Heart left ventricle (tissue), 13 donors: ENCODE measurements around the gene DOCK4.

ENCODE experiments used
- POLR2A ChIP-seq, 2 donors: fragments of 450-650 bp; IDR thresholded peaks; one replicate each; pipeline ENCODE4 v1.6.1; 2017; ENCODE audit warnings: antibody characterized with exemption in 2 of 2, mild to moderate bottlenecking in 2 of 2, moderate library complexity in 2 of 2
- TF ChIP-seq, protein P1 (sequence below), 12 donors: fragments of 200-600 bp; sonication (generic) in 4 of 12; IDR thresholded peaks; one replicate each; pipeline versions ENCODE4 v1.5.0 to v1.8.0; 2018 to 2022; ENCODE audit warnings: antibody characterized with exemption in 12 of 12, mild to moderate bottlenecking in 5 of 12
- donor health status: ischemic (EF 13 %, LVEDD 7.1; RV severe dilation, severe dysfunction).
- donor health status: DM: no; HTN: yes; CAD: no.
- donor health status: DM: no; HTN: no; CAD: no.
- donor health status: ischemic (EF 25% LVEDD 6.9; RV normal size, moderate dysfunction).
- donor health status: ischemic (EF 25% LVEDD 5.7; RV mildly dilated, moderate dysfunction).
- donor health status: ischemic (EF 35%, LVEDD 5.7; RV mildly dilated, moderate dysfunction).
- donor health status: nonischemic (EF 11% LVEDD 7.7; RV severe dilation, severe dysfunction).
- donor health status: DM: yes; HTN: yes; CAD: no.
- donor health status: PGD.
- donor health status: ischemic (EF 29% LVEDD 5.4; RV normal size, mild dysfunction).
- donor health status: nonischemic (EF 23%, LVEDD 6.1; RV moderate dilation, normal function).

DNA sequence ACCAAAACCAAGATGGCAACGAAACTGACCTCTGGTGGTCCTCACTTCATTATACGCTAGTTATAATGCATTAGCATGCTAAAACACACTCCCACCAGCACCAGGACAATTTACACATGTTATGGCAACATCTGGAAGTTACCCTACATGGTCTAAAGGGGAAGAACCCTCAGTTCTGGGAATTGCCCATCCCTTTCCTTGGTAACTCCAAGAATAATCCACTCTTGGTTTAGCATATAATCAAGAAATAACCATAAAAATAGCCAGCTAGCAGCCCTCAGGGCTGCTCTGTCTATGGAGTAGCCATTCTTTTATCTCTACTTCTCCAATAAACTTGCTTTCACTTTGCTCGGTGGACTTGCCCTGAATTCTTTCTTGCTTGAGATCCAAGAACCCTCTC is 191.1 kb downstream of the DOCK4 start:
- TF ChIP-seq, protein P1, sequence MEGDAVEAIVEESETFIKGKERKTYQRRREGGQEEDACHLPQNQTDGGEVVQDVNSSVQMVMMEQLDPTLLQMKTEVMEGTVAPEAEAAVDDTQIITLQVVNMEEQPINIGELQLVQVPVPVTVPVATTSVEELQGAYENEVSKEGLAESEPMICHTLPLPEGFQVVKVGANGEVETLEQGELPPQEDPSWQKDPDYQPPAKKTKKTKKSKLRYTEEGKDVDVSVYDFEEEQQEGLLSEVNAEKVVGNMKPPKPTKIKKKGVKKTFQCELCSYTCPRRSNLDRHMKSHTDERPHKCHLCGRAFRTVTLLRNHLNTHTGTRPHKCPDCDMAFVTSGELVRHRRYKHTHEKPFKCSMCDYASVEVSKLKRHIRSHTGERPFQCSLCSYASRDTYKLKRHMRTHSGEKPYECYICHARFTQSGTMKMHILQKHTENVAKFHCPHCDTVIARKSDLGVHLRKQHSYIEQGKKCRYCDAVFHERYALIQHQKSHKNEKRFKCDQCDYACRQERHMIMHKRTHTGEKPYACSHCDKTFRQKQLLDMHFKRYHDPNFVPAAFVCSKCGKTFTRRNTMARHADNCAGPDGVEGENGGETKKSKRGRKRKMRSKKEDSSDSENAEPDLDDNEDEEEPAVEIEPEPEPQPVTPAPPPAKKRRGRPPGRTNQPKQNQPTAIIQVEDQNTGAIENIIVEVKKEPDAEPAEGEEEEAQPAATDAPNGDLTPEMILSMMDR (IDR thresholded peaks at IDR 0.05), result no peak
- no peak for TF ChIP-seq POLR2A (IDR thresholded peaks at IDR 0.05)
